ENCODE measurements around the gene PICALM.

DNA sequence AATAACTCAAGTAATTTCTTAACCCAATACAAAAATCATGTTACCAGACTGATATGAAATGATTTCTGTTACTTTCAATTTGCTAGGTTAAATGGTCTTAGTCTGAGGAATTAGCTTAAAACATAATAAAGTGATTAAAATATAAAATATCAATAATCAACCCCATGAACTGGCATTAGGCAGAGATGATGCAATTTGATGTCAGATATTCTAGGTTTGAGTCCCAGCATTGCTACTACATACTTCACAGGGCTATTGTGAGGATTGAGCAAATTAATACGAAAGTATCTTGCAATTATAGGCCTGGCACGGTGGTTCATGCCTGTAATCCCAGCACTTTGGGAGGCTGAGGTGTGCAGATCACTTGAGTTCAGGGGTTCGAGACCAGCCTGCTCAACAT, 66.5 kb downstream of the PICALM start:
- no peak for TF ChIP-seq EZH2 (IDR thresholded peaks at IDR 0.05)
- TF ChIP-seq FOXP2 (optimal IDR thresholded peaks at IDR 0.05; ENCODE audit: control extremely low read depth, extremely low read length, insufficient read depth), result no peak
